H1 (cell line): ENCODE data around the gene TPP1. TPM values are rescaled to one million over a fixed set of nuclear protein-coding genes. Genes with fewer than 3 reads are reported as not detected.

Experiments used
- CTCF ChIA-PET: fragments of 300-600 bp; sonication (Branson Sonifier 250); formaldehyde crosslinking; loops from one replicate; lab custom pipeline; 2021; ENCODE audit not compliant: partially characterized antibody; lab: Charles Lee
- POLR2A ChIA-PET: fragments of 300-600 bp; sonication (Branson Sonifier 250); formaldehyde crosslinking; loops from one replicate; lab custom pipeline; 2021; ENCODE audit warnings: inconsistent platforms; ENCODE audit not compliant: partially characterized antibody; lab: Charles Lee
- DNase-seq, 2 experiments: peaks; one replicate each; pipeline versions ENCODE4 v3.0.0 to v3.0.0-alpha.2; 2010 to 2022; ENCODE audit warnings: low spot score in 2 of 2, low read depth in 1 of 2, mixed read lengths in 1 of 2
- FAIRE-seq: peaks from 2 replicates; lab custom pipeline; 2011; peaks lifted over from hg19 to GRCh38; lab: Jason Lieb, UNC
- H2AFZ ChIP-seq: 2 replicates; pipeline ENCODE4 v1.8.1; 2012; ENCODE audit warnings: low read length, inconsistent platforms
- H2AK5ac ChIP-seq: 2 replicates; pipeline ENCODE4 v1.6.1; 2013; ENCODE audit warnings: low read depth, low read length
- H2BK120ac ChIP-seq: replicated peaks from 2 replicates; pipeline ENCODE3; 2013; ENCODE audit warnings: low read depth, low read length, inconsistent platforms
- H2BK12ac ChIP-seq: 2 replicates; pipeline ENCODE4 v1.6.1; 2013; ENCODE audit warnings: low read depth, low read length
- H2BK15ac ChIP-seq: 2 replicates; pipeline ENCODE4 v1.6.1; 2013; ENCODE audit warnings: low read length
- H2BK20ac ChIP-seq: 2 replicates; pipeline ENCODE4 v1.6.1; 2013; ENCODE audit warnings: low read length
- H2BK5ac ChIP-seq: 2 replicates; pipeline ENCODE4 v1.6.1; 2013; ENCODE audit warnings: low read depth, low read length
- H3K14ac ChIP-seq: 2 replicates; pipeline ENCODE4 v1.6.1; 2013; ENCODE audit warnings: inconsistent platforms; ENCODE audit not compliant: insufficient read length
- H3K18ac ChIP-seq: 2 replicates; pipeline ENCODE4 v1.6.1; 2013; ENCODE audit warnings: low read length; ENCODE audit errors: extremely low read depth
- H3K23ac ChIP-seq: 2 replicates; pipeline ENCODE4 v1.6.1; 2013; ENCODE audit warnings: inconsistent platforms; ENCODE audit not compliant: insufficient read length
- H3K23me2 ChIP-seq: 2 replicates; pipeline ENCODE4 v1.6.1; 2013; ENCODE audit warnings: low read depth, low read length
- H3K27ac ChIP-seq: 2 replicates; pipeline ENCODE4 v1.6.1; 2011; ENCODE audit warnings: low read depth, low read length, inconsistent platforms
- H3K27me3 ChIP-seq, 4 experiments: replicated peaks in 1 of 4; 1 replicate in 1 of 4; 2 replicates in 3 of 4; pipeline versions ENCODE4 v1.6.1 to v1.8.1; 2011 to 2013; ENCODE audit warnings: low read length in 3 of 4, mild to moderate bottlenecking in 3 of 4, inconsistent platforms in 2 of 4, mixed read lengths in 2 of 4, moderate library complexity in 1 of 4; ENCODE audit not compliant: control insufficient read depth in 3 of 4, insufficient read depth in 3 of 4; ENCODE audit errors: extremely low read depth in 1 of 4
- H3K36me3 ChIP-seq, 4 experiments: 2 replicates each; pipeline versions ENCODE4 v1.6.1 to v1.8.1; 2011 to 2013; ENCODE audit warnings: mild to moderate bottlenecking in 4 of 4, low read length in 3 of 4, moderate library complexity in 2 of 4, control low read depth in 1 of 4, inconsistent platforms in 1 of 4; ENCODE audit not compliant: insufficient read depth in 4 of 4, control insufficient read depth in 2 of 4
- H3K4ac ChIP-seq: replicated peaks from 2 replicates; pipeline ENCODE3; 2013; ENCODE audit warnings: low read length, low read depth, mixed read lengths, inconsistent platforms; ENCODE audit not compliant: insufficient read length
- H3K4me1 ChIP-seq, 4 experiments: replicated peaks in 1 of 4; 1 replicate in 1 of 4; 2 replicates in 3 of 4; pipeline versions ENCODE4 v1.6.1 to v1.8.1; 2011 to 2013; ENCODE audit warnings: low read length in 3 of 4, inconsistent platforms in 2 of 4, mixed read lengths in 1 of 4; ENCODE audit not compliant: insufficient read depth in 4 of 4, control insufficient read depth in 3 of 4
- H3K4me2 ChIP-seq, 2 experiments: 2 replicates each; pipeline versions ENCODE4 v1.6.1 to v1.8.1; 2011 to 2013; ENCODE audit warnings: low read depth in 2 of 2, low read length in 2 of 2, control low read depth in 1 of 2, inconsistent platforms in 1 of 2, mild to moderate bottlenecking in 1 of 2; ENCODE audit not compliant: insufficient read depth in 1 of 2
- H3K4me3 ChIP-seq, 4 experiments: fragments of 200-600, 300-600 bp in 1 of 4; sonication (generic), shearing (Covaris generic), sonication (Bioruptor Twin) in 1 of 4; 2 replicates each; pipeline versions ENCODE4 v1.5.1 to v1.8.1; 2011 to 2016; ENCODE audit warnings: low read length in 4 of 4, low read depth in 3 of 4, control low read depth in 2 of 4, inconsistent platforms in 2 of 4, mild to moderate bottlenecking in 2 of 4, mixed read lengths in 1 of 4, moderate library complexity in 1 of 4; ENCODE audit not compliant: insufficient read depth in 2 of 4; ENCODE audit errors: extremely low read depth in 1 of 4
- H3K56ac ChIP-seq: replicated peaks from 2 replicates; pipeline ENCODE3; 2013; ENCODE audit warnings: low read depth, mild to moderate bottlenecking, mixed read lengths, low read length, inconsistent platforms; ENCODE audit not compliant: insufficient read length
- H3K79me1 ChIP-seq: 2 replicates; pipeline ENCODE4 v1.6.1; 2013; ENCODE audit warnings: low read depth, low read length, control low read depth
- H3K79me2 ChIP-seq, 2 experiments: 2 replicates each; pipeline versions ENCODE4 v1.6.1 to v1.8.1; 2012 to 2013; ENCODE audit warnings: low read length in 2 of 2, mild to moderate bottlenecking in 2 of 2, inconsistent platforms in 1 of 2; ENCODE audit not compliant: insufficient read depth in 2 of 2, control insufficient read depth in 1 of 2
- H3K9ac ChIP-seq, 4 experiments: replicated peaks in 1 of 4; 1 replicate in 1 of 4; 2 replicates in 3 of 4; pipeline versions ENCODE4 v1.6.1 to v1.8.1; 2011 to 2013; ENCODE audit warnings: low read depth in 3 of 4, low read length in 3 of 4, control low read depth in 2 of 4, mild to moderate bottlenecking in 2 of 4, moderate library complexity in 2 of 4, inconsistent platforms in 1 of 4; ENCODE audit errors: extremely low read depth in 1 of 4
- H3K9me3 ChIP-seq, 2 experiments: 2 replicates each; pipeline versions ENCODE4 v1.6.1 to v1.8.1; 2012 to 2013; ENCODE audit warnings: mild to moderate bottlenecking in 2 of 2, moderate library complexity in 2 of 2, control low read depth in 1 of 2, inconsistent platforms in 1 of 2, low read depth in 1 of 2, low read length in 1 of 2, mixed read lengths in 1 of 2; ENCODE audit not compliant: insufficient read depth in 2 of 2
- H4K20me1 ChIP-seq, 2 experiments: replicated peaks in 1 of 2; 2 replicates each; pipeline versions ENCODE3 to v1.8.1; 2011 to 2013; ENCODE audit warnings: inconsistent platforms in 2 of 2, low read length in 2 of 2, mild to moderate bottlenecking in 1 of 2; ENCODE audit not compliant: insufficient read depth in 2 of 2, control insufficient read depth in 1 of 2
- H4K5ac ChIP-seq: 2 replicates; pipeline ENCODE4 v1.6.1; 2013; ENCODE audit warnings: low read length, low read depth, mixed read lengths, inconsistent platforms; ENCODE audit not compliant: insufficient read length
- H4K8ac ChIP-seq: 2 replicates; pipeline ENCODE4 v1.8.0; 2013; ENCODE audit warnings: mild to moderate bottlenecking, moderate library complexity, low read length, inconsistent platforms; ENCODE audit not compliant: insufficient read depth; ENCODE audit errors: extremely low read depth
- H4K91ac ChIP-seq: replicated peaks from 2 replicates; pipeline ENCODE3; 2013; ENCODE audit warnings: low read length, mixed read lengths, inconsistent platforms; ENCODE audit not compliant: insufficient read length
- EZH2 ChIP-seq: fragments of 200-600 bp; sonication (generic); IDR thresholded peaks from 2 replicates; pipeline ENCODE4 v1.7.1; 2012; ENCODE audit warnings: low read depth, mild to moderate bottlenecking, moderate library complexity, low read length, inconsistent platforms; ENCODE audit not compliant: severe bottlenecking
- RAD21 ChIP-seq, 2 experiments: IDR thresholded peaks in 1 of 2; conservative IDR thresholded peaks in 1 of 2; 2 replicates each; pipeline ENCODE4 v1.6.1; 2011; ENCODE audit warnings: low read depth in 2 of 2, low read length in 2 of 2, improper control_type of control experiment in 1 of 2, inconsistent platforms in 1 of 2, mild to moderate bottlenecking in 1 of 2, moderate library complexity in 1 of 2
- whole genome bisulfite sequencing, 2 experiments: shearing (Covaris generic) in 1 of 2; methylation state at CpG; one replicate each; pipeline versions ENCODE4 v1.1.6 to v1.1.7; 2013 to 2015; ENCODE audit warnings: low lambda C conversion rate in 2 of 2, mixed read lengths in 2 of 2, inconsistent platforms in 1 of 2, low coverage in 1 of 2, missing lambda C conversion rate in 1 of 2; ENCODE audit not compliant: insufficient replicate concordance in 2 of 2, insufficient coverage in 1 of 2, insufficient read length in 1 of 2; ENCODE audit errors: extremely low coverage in 1 of 2, missing lambda C conversion rate in 1 of 2; 5-methylcytosine and 5-hydroxymethylcytosine counted together
- polyA plus RNA-seq, 7 experiments: library from polyadenylated mRNA; depleted of rRNA in 3 of 7; stranded (reverse) in 5 of 7; unstranded in 2 of 7; fragments of >200 nt in 5 of 7; fragments of 200-250 nt in 2 of 7; gene quantifications; 1 replicate in 5 of 7; 2 replicates in 1 of 7; 4 replicates in 1 of 7; pipeline versions ENCODE4 v1.2.1 to v1.2.3, GENCODE V29; 2011 to 2013; ENCODE audit warnings: missing spikeins in 2 of 7, mixed read lengths in 2 of 7
- total RNA-seq: library from RNA; stranded (reverse); fragmentation: NEBNext Ultra II Directional; extraction: Animal tissue kit (Norgen Biotek cat#: 25700); gene quantifications from 2 replicates; pipeline ENCODE4 v1.2.1, GENCODE V29; 2021
- TF ChIP-seq, protein P1 (sequence below), 3 experiments: IDR thresholded peaks; 1 replicate in 2 of 3; 2 replicates in 1 of 3; pipeline versions ENCODE4 v1.5.1 to v1.6.1; 2011; ENCODE audit warnings: low read length in 3 of 3, mild to moderate bottlenecking in 3 of 3, inconsistent platforms in 2 of 3, low read depth in 1 of 3, moderate library complexity in 1 of 3; ENCODE audit not compliant: insufficient read depth in 1 of 3; ENCODE audit errors: control extremely low read depth in 1 of 3

TPP1 gene
- total and polyA plus RNA-seq, 2 of the 8 experiments (the other 6 are each of a cell fraction or from before 2014, with no cell fraction given), result 36.1 to 77.5 TPM

DNA sequence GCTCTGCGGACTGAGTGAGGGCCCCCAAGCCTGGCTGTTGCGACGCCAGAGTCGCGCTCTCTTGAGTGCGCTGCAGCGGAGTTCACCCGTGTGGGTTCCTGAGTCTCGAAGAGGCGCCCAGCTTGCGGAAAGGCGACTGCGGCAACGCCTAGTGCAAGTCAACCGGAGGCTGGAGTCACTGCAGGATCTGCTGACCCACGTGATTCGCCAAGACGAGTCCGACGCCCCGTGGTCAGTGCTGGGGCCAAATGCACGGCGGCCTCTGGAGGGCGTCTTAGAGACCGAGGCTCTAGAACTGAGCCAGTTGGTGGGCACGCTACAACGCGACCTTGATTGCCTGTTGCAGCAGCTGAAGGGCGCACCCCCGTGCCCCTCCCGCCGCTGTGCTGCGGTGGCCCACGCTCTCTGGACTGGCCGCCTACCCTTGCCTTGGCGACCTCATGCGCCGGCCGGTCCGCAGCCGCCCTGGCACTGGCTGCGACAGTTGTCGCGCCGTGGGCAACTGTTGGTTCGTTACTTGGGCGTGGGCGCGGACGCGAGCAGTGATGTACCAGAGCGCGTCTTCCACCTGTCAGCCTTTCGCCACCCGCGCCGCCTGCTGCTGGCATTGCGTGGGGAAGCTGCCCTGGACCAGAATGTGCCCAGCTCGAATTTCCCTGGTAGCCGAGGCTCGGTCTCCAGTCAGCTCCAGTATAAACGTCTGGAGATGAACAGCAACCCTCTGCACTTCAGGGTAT lies 48.4 kb downstream of the TPP1 start:
- H3K4ac ChIP-seq, result no peak overlapping the region
- ChIA-PET CTCF (interaction anchor here (0.7 to 6.6 kb wide), 21 partner anchors 8 to 217 kb away, joined by 3 to 63 read pairs (median 6); partner anchors contain the start of genes DNHD1, ILK and RRP8), POLR2A (interaction anchor here (1.6 to 3.3 kb wide), 4 partner anchors 10 to 41 kb away, joined by 4 to 14 read pairs (median 6); partner anchors contain the start of genes ILK, RRP8 and TAF10)
- no peak overlapping the region for H4K8ac ChIP-seq
- H3K18ac ChIP-seq, result no peak overlapping the region
- H2BK5ac ChIP-seq, result no peak overlapping the region
- no peaks in the 10 kb centered on the region for H3K79me1 ChIP-seq
- H3K4me3 ChIP-seq, result no peak overlapping the region
- H3K56ac ChIP-seq, result no peak overlapping the region
- TF ChIP-seq, protein P1, sequence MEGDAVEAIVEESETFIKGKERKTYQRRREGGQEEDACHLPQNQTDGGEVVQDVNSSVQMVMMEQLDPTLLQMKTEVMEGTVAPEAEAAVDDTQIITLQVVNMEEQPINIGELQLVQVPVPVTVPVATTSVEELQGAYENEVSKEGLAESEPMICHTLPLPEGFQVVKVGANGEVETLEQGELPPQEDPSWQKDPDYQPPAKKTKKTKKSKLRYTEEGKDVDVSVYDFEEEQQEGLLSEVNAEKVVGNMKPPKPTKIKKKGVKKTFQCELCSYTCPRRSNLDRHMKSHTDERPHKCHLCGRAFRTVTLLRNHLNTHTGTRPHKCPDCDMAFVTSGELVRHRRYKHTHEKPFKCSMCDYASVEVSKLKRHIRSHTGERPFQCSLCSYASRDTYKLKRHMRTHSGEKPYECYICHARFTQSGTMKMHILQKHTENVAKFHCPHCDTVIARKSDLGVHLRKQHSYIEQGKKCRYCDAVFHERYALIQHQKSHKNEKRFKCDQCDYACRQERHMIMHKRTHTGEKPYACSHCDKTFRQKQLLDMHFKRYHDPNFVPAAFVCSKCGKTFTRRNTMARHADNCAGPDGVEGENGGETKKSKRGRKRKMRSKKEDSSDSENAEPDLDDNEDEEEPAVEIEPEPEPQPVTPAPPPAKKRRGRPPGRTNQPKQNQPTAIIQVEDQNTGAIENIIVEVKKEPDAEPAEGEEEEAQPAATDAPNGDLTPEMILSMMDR (IDR thresholded peaks at IDR 0.05; ENCODE audit: control extremely low read depth in 1 of 3, insufficient read depth in 1 of 3, low read depth in 1 of 3, low read length in 3 of 3), result peak; percentile 13 to 27 (median 18)
- TF ChIP-seq EZH2, result no peak
- TF ChIP-seq RAD21 (IDR thresholded peaks at IDR 0.05 in 1 of 2, conservative IDR thresholded peaks at IDR 0.05 in 1 of 2; ENCODE audit: low read depth in 2 of 2, low read length in 2 of 2), result peak in 1 of 2 experiments; percentile 10; a peak in 1 of 4 replicates
- no peak overlapping the region for H4K91ac ChIP-seq
- no peak overlapping the region for H3K9ac ChIP-seq
- no peak overlapping the region for H3K23ac ChIP-seq
- no peak overlapping the region for H2AFZ ChIP-seq
- H3K79me2 ChIP-seq, result no peaks in the 10 kb centered on the region
- no peak for FAIRE-seq
- H2BK15ac ChIP-seq, result peak overlapping the region; percentile 63; the same call in 1 of the 2 replicates
- no peak overlapping the region for H2BK20ac ChIP-seq
- H3K9me3 ChIP-seq, result no peaks in the 10 kb centered on the region
- WGBS, 2 experiments, result 95% methylated on average over 62 of the region's 62 CpGs; no CpG with 5 or more reads in 1 of the 2 experiments
- peaks cover 0 to 3% (median 2%) of the 10 kb centered on the region in 4 experiments; a peak in 5 of 7 replicates for H3K4me1 ChIP-seq
- H3K23me2 ChIP-seq, result no peaks in the 10 kb centered on the region; the same call in 1 of the 2 replicates
- no peak overlapping the region for H3K4me2 ChIP-seq
- no peak overlapping the region for H3K14ac ChIP-seq
- no peak overlapping the region for H2BK12ac ChIP-seq
- DNase-seq, result no peak
- no peak overlapping the region for H3K27ac ChIP-seq
- H2BK120ac ChIP-seq, result no peak overlapping the region
- no peaks in the 10 kb centered on the region for H3K36me3 ChIP-seq
- no peak overlapping the region for H4K5ac ChIP-seq
- H4K20me1 ChIP-seq, result no peaks in the 10 kb centered on the region
- no peak overlapping the region for H2AK5ac ChIP-seq
- H3K27me3 ChIP-seq, result no peaks in the 10 kb centered on the region
